Measurements from ENCODE around the gene TIGAR. TPM values are rescaled to one million over a fixed set of nuclear protein-coding genes. Genes with fewer than 3 reads are reported as not detected.

Gene TIGAR
- polyA plus RNA-seq, 1 donor from 2014 or later, result 10.0 TPM

DNA sequence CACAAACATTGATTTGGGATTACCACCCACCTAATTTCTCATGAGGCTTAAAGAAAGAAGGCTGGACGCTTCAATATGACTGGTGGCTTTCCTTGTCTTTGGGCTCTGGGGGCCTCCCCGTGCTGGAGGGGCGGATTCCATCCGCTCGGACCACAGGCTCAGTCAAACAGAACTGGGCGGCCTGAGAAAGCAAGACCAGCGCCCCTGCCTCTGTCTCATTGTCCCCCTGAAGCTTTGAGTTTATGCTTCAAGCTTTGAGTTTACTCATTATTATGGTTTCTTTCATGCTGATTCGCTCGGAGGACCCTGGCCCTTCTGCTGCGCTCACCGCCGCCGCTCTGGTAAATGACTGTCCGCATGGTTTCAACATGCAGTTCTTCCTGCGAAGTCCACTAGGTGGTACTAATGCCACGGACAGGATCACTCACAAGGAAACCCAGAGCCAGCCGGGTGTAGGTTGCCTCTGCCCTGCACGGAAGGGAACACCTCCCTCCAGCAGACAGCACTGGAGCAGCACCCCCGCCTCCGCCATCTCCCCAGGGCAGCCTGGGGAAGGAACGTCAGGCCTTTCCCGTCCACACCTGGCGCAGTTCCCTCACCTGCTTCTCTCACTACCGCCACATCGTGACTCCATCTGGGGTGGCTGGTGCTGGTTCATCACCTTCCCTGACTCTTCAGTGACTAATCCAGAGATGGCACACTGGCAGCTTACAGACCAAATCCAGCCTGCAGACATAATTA is 13.2 kb upstream of the TIGAR start:
- peak overlapping the region; percentile 26 for H3K4me2 ChIP-seq (ENCODE audit: low read length)
- H3K9me2 ChIP-seq (ENCODE audit: insufficient read depth, low read length), result no peaks in the 10 kb centered on the region
- H3K79me2 ChIP-seq (replicated peaks; ENCODE audit: insufficient read depth, low read length), result no peaks in the 10 kb centered on the region
- no peaks in the 10 kb centered on the region for H3K9me3 ChIP-seq (ENCODE audit: low read length)
- H3F3A ChIP-seq (ENCODE audit: insufficient read depth, low read length, poor library complexity, severe bottlenecking), result peaks cover 6% of the 10 kb centered on the region
- TF ChIP-seq EP300 (conservative IDR thresholded peaks at IDR 0.05; ENCODE audit: poor library complexity, severe bottlenecking), result no peak
- TF ChIP-seq EZH2 (IDR thresholded peaks at IDR 0.05; ENCODE audit: borderline replicate concordance, insufficient read depth, low read length, poor library complexity, severe bottlenecking), result no peak
- TF ChIP-seq TAF1 (IDR thresholded peaks at IDR 0.05; ENCODE audit: low read depth), result no peak
- TF ChIP-seq RAD21 (conservative IDR thresholded peaks at IDR 0.05), result peak; percentile 83
- no peak for TF ChIP-seq POLR2AphosphoS5 (IDR thresholded peaks at IDR 0.05)
- TF ChIP-seq CTCF (IDR thresholded peaks at IDR 0.05; ENCODE audit: poor library complexity, severe bottlenecking), result peak; percentile 88
- peak; percentile 82 for TF ChIP-seq SMC3 (conservative IDR thresholded peaks at IDR 0.05; ENCODE audit: poor library complexity)
- TF ChIP-seq MXI1 (conservative IDR thresholded peaks at IDR 0.05; ENCODE audit: poor library complexity, severe bottlenecking), result no peak
- TF ChIP-seq REST (IDR thresholded peaks at IDR 0.05; ENCODE audit: borderline replicate concordance), result no peak
- H3K36me3 ChIP-seq (ENCODE audit: insufficient read depth, low read length), result no peaks in the 10 kb centered on the region
- no peaks in the 10 kb centered on the region for H3K27me3 ChIP-seq (ENCODE audit: insufficient read depth, low read depth, low read length)
- H4K20me1 ChIP-seq (ENCODE audit: insufficient read depth), result no peaks in the 10 kb centered on the region
- peak overlapping the region; percentile 46 for H2AFZ ChIP-seq (ENCODE audit: low read depth, low read length)
- H3K27ac ChIP-seq (ENCODE audit: low read length), result peak overlapping the region; percentile 23
- H3K9ac ChIP-seq (ENCODE audit: low read length), result peak overlapping the region; percentile 4
- H3K4me3 ChIP-seq (ENCODE audit: low read length), result peak overlapping the region; percentile 40

DNA sequence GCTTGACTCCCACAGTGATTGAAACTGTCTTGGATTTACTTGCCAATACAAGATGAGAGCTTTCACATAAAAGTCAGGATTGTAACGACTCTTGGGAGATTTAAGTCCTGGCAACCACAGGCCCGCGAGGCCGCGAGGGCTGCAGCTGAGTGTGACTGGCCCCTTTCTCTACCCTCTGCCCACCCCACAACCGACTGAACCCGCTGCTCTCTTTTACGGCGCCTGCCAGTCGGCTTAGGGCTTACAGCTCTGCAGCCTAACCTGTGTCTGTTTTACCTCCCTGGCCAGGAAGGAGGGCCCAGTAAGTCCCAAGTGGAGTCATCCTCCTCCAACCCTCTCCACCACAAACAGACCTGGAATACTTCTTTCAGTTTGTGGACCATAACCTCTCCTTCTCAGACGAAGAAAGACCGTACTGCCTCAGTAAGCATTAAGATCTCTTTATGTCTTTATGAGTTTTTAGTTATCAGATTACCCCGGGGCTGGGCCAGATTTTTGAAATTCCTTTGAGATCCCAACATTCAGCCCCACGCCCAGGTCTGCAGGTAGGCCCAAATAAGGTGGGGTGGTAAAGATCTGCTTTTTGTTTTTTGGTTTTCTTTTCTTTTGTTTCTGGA is 12.6 kb upstream of the TIGAR start:
- H3K4me3 ChIP-seq (ENCODE audit: low read length), result peak overlapping the region; percentile 40
- H2AFZ ChIP-seq (ENCODE audit: low read depth, low read length), result peak overlapping the region; percentile 46
- no peak overlapping the region for H3K4me2 ChIP-seq (ENCODE audit: low read length)
- H3K36me3 ChIP-seq (ENCODE audit: insufficient read depth, low read length), result no peaks in the 10 kb centered on the region
- peak overlapping the region; percentile 4 for H3K9ac ChIP-seq (ENCODE audit: low read length)
- peak overlapping the region; percentile 23 for H3K27ac ChIP-seq (ENCODE audit: low read length)
- H3F3A ChIP-seq (ENCODE audit: insufficient read depth, low read length, poor library complexity, severe bottlenecking), result peaks cover 6% of the 10 kb centered on the region
- TF ChIP-seq TAF1 (IDR thresholded peaks at IDR 0.05; ENCODE audit: low read depth) (no peak), EP300 (conservative IDR thresholded peaks at IDR 0.05; ENCODE audit: poor library complexity, severe bottlenecking) (no peak), EZH2 (IDR thresholded peaks at IDR 0.05; ENCODE audit: borderline replicate concordance, insufficient read depth, low read length, poor library complexity, severe bottlenecking) (no peak), MXI1 (conservative IDR thresholded peaks at IDR 0.05; ENCODE audit: poor library complexity, severe bottlenecking) (no peak), REST (IDR thresholded peaks at IDR 0.05; ENCODE audit: borderline replicate concordance) (no peak)
- no peaks in the 10 kb centered on the region for H4K20me1 ChIP-seq (ENCODE audit: insufficient read depth)
- no peaks in the 10 kb centered on the region for H3K79me2 ChIP-seq (replicated peaks; ENCODE audit: insufficient read depth, low read length)
- H3K9me2 ChIP-seq (ENCODE audit: insufficient read depth, low read length), result no peaks in the 10 kb centered on the region
- H3K9me3 ChIP-seq (ENCODE audit: low read length), result no peaks in the 10 kb centered on the region
- no peaks in the 10 kb centered on the region for H3K27me3 ChIP-seq (ENCODE audit: insufficient read depth, low read depth, low read length)
